ENCODE results near the gene TK1.
A peak's percentile ranks its signal among the peaks of the same experiment; 100 is the strongest.
"Not testable (repeated sequence)": the region's sequence is repeated elsewhere in the genome, so short reads cannot be mapped to it uniquely, and the experiment has no call there.

The TK1 gene

GRCh38 chr17:78186692-78187595 lies at the start of gene TK1, which contains the start of gene AFMID:
Gene TK1 (minus strand): TSS chr17:78187052. CDS start chr17:78186994, 58 bp downstream.
Gene AFMID (plus strand): TSS chr17:78187362. CDS start chr17:78187371, 9 bp downstream.
- DNase-seq (ENCODE audit: low read depth in 2 of 2): peak; percentile 90 to 92

GRCh38 chr17:78235885-78236284 lies 49.0 kb upstream of the TK1 start:
- no peak for DNase-seq (ENCODE audit: low read depth in 2 of 2)

- DNase-seq (ENCODE audit: low read depth in 2 of 2): not testable (repeated sequence)
These were observed 48.2 kb upstream of the TK1 start for GRCh38 chr17:78235022-78235421.

GRCh38 chr17:78234261-78234865 lies 47.5 kb upstream of the TK1 start:
- DNase-seq (ENCODE audit: low read depth in 2 of 2): no peak

- DNase-seq (ENCODE audit: low read depth in 2 of 2): no peak
These were observed 46.8 kb upstream of the TK1 start for GRCh38 chr17:78233678-78234077.

- DNase-seq (ENCODE audit: low read depth in 2 of 2): no peak
These were observed 46.0 kb upstream of the TK1 start for GRCh38 chr17:78232859-78233173.

- no peak for DNase-seq (ENCODE audit: low read depth in 2 of 2)
These were observed 45.4 kb upstream of the TK1 start for GRCh38 chr17:78231991-78232858.

- DNase-seq (ENCODE audit: low read depth in 2 of 2): no peak
These were observed 44.4 kb upstream of the TK1 start, which contains the start of gene TMEM235 for GRCh38 chr17:78230996-78231935. Gene TMEM235 (plus strand): TSS chr17:78231631. CDS start chr17:78232024, 393 bp downstream.

- DNase-seq (ENCODE audit: low read depth in 2 of 2): no peak
These were observed 43.6 kb upstream of the TK1 start for GRCh38 chr17:78230252-78230962.

- DNase-seq (ENCODE audit: low read depth in 2 of 2): no peak
These were observed 41.3 kb upstream of the TK1 start for GRCh38 chr17:78228176-78228575.

GRCh38 chr17:78227455-78227916 lies 40.6 kb upstream of the TK1 start:
- DNase-seq (ENCODE audit: low read depth in 2 of 2): no peak

- no peak for DNase-seq (ENCODE audit: low read depth in 2 of 2)
These were observed 40.1 kb upstream of the TK1 start for GRCh38 chr17:78226759-78227454.

- DNase-seq (ENCODE audit: low read depth in 2 of 2): no peak
These were observed 39.4 kb upstream of the TK1 start for GRCh38 chr17:78226055-78226758.

- DNase-seq (ENCODE audit: low read depth in 2 of 2): no peak
These were observed 38.4 kb upstream of the TK1 start for GRCh38 chr17:78225088-78225865.

GRCh38 chr17:78224231-78225087 lies 37.6 kb upstream of the TK1 start:
- no peak for DNase-seq (ENCODE audit: low read depth in 2 of 2)

GRCh38 chr17:78223765-78224164 lies 36.9 kb upstream of the TK1 start:
- DNase-seq (ENCODE audit: low read depth in 2 of 2): no peak

GRCh38 chr17:78223061-78223460 lies 36.2 kb upstream of the TK1 start:
- DNase-seq (ENCODE audit: low read depth in 2 of 2): no peak

Measured in fibroblast of skin of left biceps (primary cell).